ENCODE data around the gene ERBB3.
A peak's percentile ranks its signal among the peaks of the same experiment; 100 is the strongest.

ERBB3 gene

DNA sequence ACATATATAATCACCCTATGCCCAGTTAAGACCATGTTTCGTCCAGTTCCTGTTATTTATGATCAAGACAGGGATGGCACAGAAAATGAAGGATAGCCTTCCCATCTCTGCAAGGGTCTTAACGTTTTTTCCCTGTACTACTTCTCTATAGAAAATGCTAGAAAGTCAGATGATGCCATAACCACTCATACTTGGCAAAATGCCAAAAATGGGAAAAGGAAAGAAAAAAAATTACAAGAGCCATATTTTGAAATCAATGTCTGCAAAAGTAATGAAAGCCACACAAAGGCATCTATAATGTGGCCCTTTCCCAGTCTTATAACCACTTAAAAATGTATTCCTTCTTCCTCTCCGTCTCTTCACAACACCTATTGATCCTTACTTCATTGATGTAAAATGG, 70.6 kb downstream of the ERBB3 start:
- no peak for DNase-seq
- no peaks in the 10 kb centered on the region for H4K20me1 ChIP-seq (ENCODE audit: insufficient read depth, low read length)
- no peaks in the 10 kb centered on the region for H3K27me3 ChIP-seq (ENCODE audit: insufficient read depth, low read length, poor library complexity)
- H3K4me3 ChIP-seq (ENCODE audit: low read depth in 1 of 2, low read length in 2 of 2): no peak overlapping the region
- no peak overlapping the region for H2AFZ ChIP-seq (ENCODE audit: low read depth, low read length)
- no peaks in the 10 kb centered on the region for H3K9me3 ChIP-seq (ENCODE audit: insufficient read depth, low read length, severe bottlenecking)
- H3K4me1 ChIP-seq (ENCODE audit: insufficient read depth, low read length): peaks cover 38% of the 10 kb centered on the region
- H3K36me3 ChIP-seq (ENCODE audit: insufficient read depth, low read length): peaks cover 15% of the 10 kb centered on the region
- peaks cover 33% of the 10 kb centered on the region for H3K79me2 ChIP-seq (ENCODE audit: insufficient read depth, low read length)
- no peak for TF ChIP-seq EZH2 (IDR thresholded peaks at IDR 0.05; ENCODE audit: borderline replicate concordance, low read depth, low read length, severe bottlenecking)
- TF ChIP-seq, protein P1, sequence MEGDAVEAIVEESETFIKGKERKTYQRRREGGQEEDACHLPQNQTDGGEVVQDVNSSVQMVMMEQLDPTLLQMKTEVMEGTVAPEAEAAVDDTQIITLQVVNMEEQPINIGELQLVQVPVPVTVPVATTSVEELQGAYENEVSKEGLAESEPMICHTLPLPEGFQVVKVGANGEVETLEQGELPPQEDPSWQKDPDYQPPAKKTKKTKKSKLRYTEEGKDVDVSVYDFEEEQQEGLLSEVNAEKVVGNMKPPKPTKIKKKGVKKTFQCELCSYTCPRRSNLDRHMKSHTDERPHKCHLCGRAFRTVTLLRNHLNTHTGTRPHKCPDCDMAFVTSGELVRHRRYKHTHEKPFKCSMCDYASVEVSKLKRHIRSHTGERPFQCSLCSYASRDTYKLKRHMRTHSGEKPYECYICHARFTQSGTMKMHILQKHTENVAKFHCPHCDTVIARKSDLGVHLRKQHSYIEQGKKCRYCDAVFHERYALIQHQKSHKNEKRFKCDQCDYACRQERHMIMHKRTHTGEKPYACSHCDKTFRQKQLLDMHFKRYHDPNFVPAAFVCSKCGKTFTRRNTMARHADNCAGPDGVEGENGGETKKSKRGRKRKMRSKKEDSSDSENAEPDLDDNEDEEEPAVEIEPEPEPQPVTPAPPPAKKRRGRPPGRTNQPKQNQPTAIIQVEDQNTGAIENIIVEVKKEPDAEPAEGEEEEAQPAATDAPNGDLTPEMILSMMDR (IDR thresholded peaks at IDR 0.05; ENCODE audit: borderline replicate concordance, extremely low read depth, low read length, poor library complexity, severe bottlenecking): no peak
- no peak overlapping the region for H3K4me2 ChIP-seq (ENCODE audit: insufficient read depth, low read length)
- no peak overlapping the region for H3K27ac ChIP-seq (ENCODE audit: low read length)
- ATAC-seq (ENCODE audit: insufficient read depth, low read depth): no peak
- no peak overlapping the region for H3K9ac ChIP-seq (ENCODE audit: low read depth, low read length)

DNA sequence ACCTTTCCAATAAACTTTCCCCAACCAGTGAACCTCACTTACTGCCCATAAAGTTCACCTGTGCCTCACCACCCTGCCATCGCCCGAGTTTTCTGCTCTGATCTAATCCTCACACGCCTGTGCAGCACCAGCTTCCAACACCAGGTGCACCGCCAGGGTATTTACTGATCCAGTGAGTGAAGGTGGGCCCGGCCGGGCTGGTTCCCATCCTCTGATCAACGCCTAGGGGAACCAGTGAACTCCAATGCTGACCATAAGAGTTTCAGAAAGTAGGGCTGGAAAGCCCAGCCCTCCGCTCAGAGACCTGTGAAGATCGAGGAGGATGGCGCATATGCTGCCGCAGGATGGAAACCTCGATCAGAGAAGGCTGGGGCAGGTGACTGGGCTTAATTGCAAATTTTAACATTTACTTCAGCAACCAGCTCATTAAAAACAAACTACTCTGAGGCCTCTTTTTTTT, 71.7 kb downstream of the ERBB3 start:
- TF ChIP-seq, protein P1 (IDR thresholded peaks at IDR 0.05; ENCODE audit: borderline replicate concordance, extremely low read depth, low read length, poor library complexity, severe bottlenecking): peak; percentile 59
- no peak for TF ChIP-seq EZH2 (IDR thresholded peaks at IDR 0.05; ENCODE audit: borderline replicate concordance, low read depth, low read length, severe bottlenecking)
- Histone ChIP-seq H3K9ac (ENCODE audit: low read depth, low read length) (peak overlapping the region; percentile 89), H3K4me3 (ENCODE audit: low read depth in 1 of 2, low read length in 2 of 2) (peak overlapping the region; percentile 82 to 97), H3K36me3 (ENCODE audit: insufficient read depth, low read length) (peaks cover 20% of the 10 kb centered on the region), H3K9me3 (ENCODE audit: insufficient read depth, low read length, severe bottlenecking) (no peaks in the 10 kb centered on the region), H2AFZ (ENCODE audit: low read depth, low read length) (peak overlapping the region; percentile 74), H3K79me2 (ENCODE audit: insufficient read depth, low read length) (peaks cover 34% of the 10 kb centered on the region), H3K27ac (ENCODE audit: low read length) (peak overlapping the region; percentile 93), H3K4me2 (ENCODE audit: insufficient read depth, low read length) (peak overlapping the region; percentile 99), H4K20me1 (ENCODE audit: insufficient read depth, low read length) (no peaks in the 10 kb centered on the region), H3K4me1 (ENCODE audit: insufficient read depth, low read length) (peaks cover 42% of the 10 kb centered on the region), H3K27me3 (ENCODE audit: insufficient read depth, low read length, poor library complexity) (no peaks in the 10 kb centered on the region)
- peak; percentile 59 for ATAC-seq (ENCODE audit: insufficient read depth, low read depth)
- DNase-seq: peak; percentile 68

DNA sequence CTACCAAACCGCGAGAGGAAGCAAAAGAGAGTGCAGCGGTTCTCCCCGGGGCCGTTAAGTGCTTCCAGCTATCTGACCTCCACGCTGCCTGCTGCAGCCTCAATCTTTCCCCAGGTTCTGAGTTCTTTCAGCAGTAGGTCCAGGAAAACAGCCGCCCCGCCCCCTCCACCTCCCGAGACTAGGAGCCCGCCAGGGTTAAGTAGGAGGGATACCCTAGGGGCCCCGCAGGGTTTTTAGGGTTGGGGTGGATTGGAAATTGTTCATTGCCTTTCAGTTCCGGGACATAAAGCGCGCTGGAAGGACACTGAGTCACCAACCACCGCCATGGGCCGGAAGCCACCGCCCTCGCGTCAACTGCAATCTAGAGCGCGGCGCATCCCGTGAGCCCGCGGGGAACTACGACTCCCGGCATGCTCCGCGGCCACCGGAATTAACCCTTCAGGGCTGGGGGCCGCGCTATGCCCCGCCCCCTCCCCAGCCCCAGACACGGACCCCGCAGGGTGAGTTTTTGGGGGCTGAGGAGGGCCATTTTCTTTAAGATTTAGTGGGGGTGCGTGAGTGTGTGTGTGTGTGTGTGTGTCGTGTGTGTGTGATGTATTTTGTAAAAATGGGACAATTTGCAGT, 72.3 kb downstream of the ERBB3 start, which contains the start of gene MYL6B:
MYL6B (plus strand) TSS at position 456 of the 624 bp plus-strand sequence. CDS start 1,332 bp downstream, outside the sequence.
- no peaks in the 10 kb centered on the region for H3K27me3 ChIP-seq (ENCODE audit: insufficient read depth, low read length, poor library complexity)
- H3K79me2 ChIP-seq (ENCODE audit: insufficient read depth, low read length): peaks cover 39% of the 10 kb centered on the region
- no peaks in the 10 kb centered on the region for H3K9me3 ChIP-seq (ENCODE audit: insufficient read depth, low read length, severe bottlenecking)
- peak within 1 kb of the TSS; percentile 93 for H3K27ac ChIP-seq (ENCODE audit: low read length)
- no peak for TF ChIP-seq EZH2 (IDR thresholded peaks at IDR 0.05; ENCODE audit: borderline replicate concordance, low read depth, low read length, severe bottlenecking)
- TF ChIP-seq, protein P1 (IDR thresholded peaks at IDR 0.05; ENCODE audit: borderline replicate concordance, extremely low read depth, low read length, poor library complexity, severe bottlenecking): no peak
- H3K9ac ChIP-seq (ENCODE audit: low read depth, low read length): peak within 1 kb of the TSS; percentile 89
- peak within 1 kb of the TSS; percentile 82 to 97 for H3K4me3 ChIP-seq (ENCODE audit: low read depth in 1 of 2, low read length in 2 of 2)
- peak within 1 kb of the TSS; percentile 99 for H3K4me2 ChIP-seq (ENCODE audit: insufficient read depth, low read length)
- peak within 1 kb of the TSS; percentile 79 for H2AFZ ChIP-seq (ENCODE audit: low read depth, low read length)
- ATAC-seq (ENCODE audit: insufficient read depth, low read depth) (peak; percentile 91), DNase-seq (peak; percentile 95)
- peaks cover 20% of the 10 kb centered on the region for H3K36me3 ChIP-seq (ENCODE audit: insufficient read depth, low read length)
- no peaks in the 10 kb centered on the region for H4K20me1 ChIP-seq (ENCODE audit: insufficient read depth, low read length)
- peaks cover 47% of the 10 kb centered on the region for H3K4me1 ChIP-seq (ENCODE audit: insufficient read depth, low read length)
